IMR-90 (cell line): ENCODE measurements around the gene SIRT5. TPM values are rescaled to one million over a fixed set of nuclear protein-coding genes. Genes with fewer than 3 reads are reported as not detected.

Source experiments
- ATAC-seq: fragments of 200-7000 bp; cut with Tn5 transposase; 2 replicates; pipeline ENCODE4 v1.9.1; 2020; ENCODE audit warnings: low read depth, mild to moderate bottlenecking, moderate library complexity
- BruUV-seq: library from RNA; stranded (reverse); fragments of 400-500 nt; replicated peaks from 2 replicates; lab custom pipeline; 2021; lab: Mats Ljungman, UMichigan
- CTCF ChIA-PET: fragments of 300-600 bp; formaldehyde crosslinking; extraction: SDS; loops from one replicate; lab custom pipeline; 2021; ENCODE audit warnings: antibody characterized with exemption; lab: Yijun Ruan, JAX
- POLR2A ChIA-PET: fragments of 300-600 bp; sonication (Branson Sonifier 250); formaldehyde crosslinking; loops from one replicate; lab custom pipeline; 2022; ENCODE audit warnings: antibody characterized with exemption; ENCODE audit not compliant: unreplicated experiment; lab: Charles Lee
- DNase-seq: peaks from one replicate; pipeline ENCODE4 v3.0.0; 2013
- H2AFZ ChIP-seq: replicated peaks from 2 replicates; pipeline ENCODE3; 2013; ENCODE audit warnings: low read length, mild to moderate bottlenecking; ENCODE audit not compliant: poor library complexity
- H2AK5ac ChIP-seq: 2 replicates; pipeline ENCODE4 v1.6.1; 2013; ENCODE audit warnings: low read depth, low read length, inconsistent platforms
- H2AK9ac ChIP-seq: replicated peaks from 2 replicates; pipeline ENCODE3; 2013; ENCODE audit warnings: mild to moderate bottlenecking, low read depth, low read length, moderate library complexity; ENCODE audit not compliant: poor library complexity
- H2BK120ac ChIP-seq: 2 replicates; pipeline ENCODE4 v1.6.1; 2013; ENCODE audit warnings: low read depth, low read length, inconsistent platforms
- H2BK15ac ChIP-seq: 3 replicates; pipeline ENCODE4 v1.6.1; 2013; ENCODE audit warnings: low read depth, low read length, inconsistent platforms
- H2BK20ac ChIP-seq: 2 replicates; pipeline ENCODE4 v1.6.1; 2013; ENCODE audit warnings: low read depth, mild to moderate bottlenecking, inconsistent platforms, low read length, moderate library complexity
- H2BK5ac ChIP-seq: 2 replicates; pipeline ENCODE4 v1.6.1; 2013; ENCODE audit warnings: mild to moderate bottlenecking, low read depth, low read length, inconsistent platforms; ENCODE audit not compliant: poor library complexity, severe bottlenecking
- H3K14ac ChIP-seq: replicated peaks from 2 replicates; pipeline ENCODE4 v1.6.1; 2013; ENCODE audit warnings: low read depth, low read length, inconsistent platforms
- H3K18ac ChIP-seq: 2 replicates; pipeline ENCODE4 v1.6.1; 2013; ENCODE audit warnings: low read depth, low read length, control low read depth
- H3K23ac ChIP-seq: 2 replicates; pipeline ENCODE4 v1.6.1; 2013; ENCODE audit warnings: low read depth, low read length, inconsistent platforms
- H3K27ac ChIP-seq: 2 replicates; pipeline ENCODE4 v1.5.1; 2013; ENCODE audit warnings: mild to moderate bottlenecking, control low read depth, low read length; ENCODE audit not compliant: insufficient read depth
- H3K27me3 ChIP-seq: 2 replicates; pipeline ENCODE4 v1.6.1; 2013; ENCODE audit warnings: low read length; ENCODE audit not compliant: control insufficient read depth, insufficient read depth
- H3K36me3 ChIP-seq: 2 replicates; pipeline ENCODE4 v1.6.1; 2013; ENCODE audit warnings: low read length, mixed read lengths; ENCODE audit not compliant: control insufficient read depth, insufficient read depth
- H3K4ac ChIP-seq: 2 replicates; pipeline ENCODE4 v1.6.1; 2013; ENCODE audit warnings: low read depth, low read length, inconsistent platforms
- H3K4me1 ChIP-seq: 2 replicates; pipeline ENCODE4 v1.6.1; 2013; ENCODE audit warnings: low read length, mixed read lengths; ENCODE audit not compliant: control insufficient read depth, insufficient read depth
- H3K4me2 ChIP-seq: 2 replicates; pipeline ENCODE4 v1.6.1; 2013; ENCODE audit warnings: low read depth, mild to moderate bottlenecking, control low read depth, low read length, moderate library complexity
- H3K4me3 ChIP-seq: 2 replicates; pipeline ENCODE4 v1.5.1; 2013; ENCODE audit warnings: low read depth, mild to moderate bottlenecking, control low read depth, low read length, moderate library complexity; ENCODE audit not compliant: insufficient read depth
- H3K56ac ChIP-seq: 2 replicates; pipeline ENCODE4 v1.6.1; 2013; ENCODE audit warnings: low read length, inconsistent platforms; ENCODE audit not compliant: insufficient read depth; ENCODE audit errors: extremely low read depth
- H3K79me1 ChIP-seq, 2 experiments: 2 replicates each; pipeline ENCODE4 v1.6.1; 2013; ENCODE audit warnings: low read length in 2 of 2, inconsistent platforms in 1 of 2, low read depth in 1 of 2
- H3K9ac ChIP-seq: 2 replicates; pipeline ENCODE4 v1.6.1; 2013; ENCODE audit warnings: low read depth, low read length, control low read depth
- H3K9me1 ChIP-seq: 2 replicates; pipeline ENCODE4 v1.6.1; 2013; ENCODE audit warnings: low read length, inconsistent platforms; ENCODE audit not compliant: insufficient read depth
- H3K9me3 ChIP-seq: 2 replicates; pipeline ENCODE4 v1.6.1; 2013; ENCODE audit warnings: low read length; ENCODE audit not compliant: control insufficient read depth, insufficient read depth
- H4K20me1 ChIP-seq: 2 replicates; pipeline ENCODE4 v1.6.1; 2013; ENCODE audit warnings: low read length, inconsistent platforms; ENCODE audit not compliant: insufficient read depth
- H4K5ac ChIP-seq: 2 replicates; pipeline ENCODE4 v1.6.1; 2013; ENCODE audit warnings: mild to moderate bottlenecking, low read depth, low read length, control low read depth
- H4K8ac ChIP-seq, 2 experiments: 2 replicates each; pipeline ENCODE4 v1.6.1; 2013; ENCODE audit warnings: low read depth in 2 of 2, low read length in 2 of 2, control low read depth in 1 of 2, inconsistent platforms in 1 of 2
- H4K91ac ChIP-seq: 2 replicates; pipeline ENCODE4 v1.6.1; 2013; ENCODE audit warnings: low read depth, low read length, inconsistent platforms; ENCODE audit not compliant: insufficient read depth
- BHLHE40 ChIP-seq: fragments of 150-350 bp; IDR thresholded peaks from 2 replicates; pipeline ENCODE4 v1.6.1; 2016; ENCODE audit warnings: mild to moderate bottlenecking, low read depth, low read length
- CEBPB ChIP-seq: IDR thresholded peaks from 2 replicates; pipeline ENCODE4 v1.6.1; 2012; ENCODE audit warnings: low read depth, low read length, improper control_type of control experiment
- CTCF ChIP-seq: conservative IDR thresholded peaks from 2 replicates; pipeline ENCODE4 v1.5.1; 2012; ENCODE audit warnings: mild to moderate bottlenecking, low read depth, low read length, improper control_type of control experiment
- ELK1 ChIP-seq: fragments of 150-350 bp; IDR thresholded peaks from 2 replicates; pipeline ENCODE4 v1.6.1; 2016; ENCODE audit warnings: low read depth, mild to moderate bottlenecking, low read length, moderate library complexity, borderline replicate concordance
- MAFK ChIP-seq: IDR thresholded peaks from 2 replicates; pipeline ENCODE4 v1.6.1; 2012; ENCODE audit warnings: low read depth, low read length, improper control_type of control experiment
- MAZ ChIP-seq: IDR thresholded peaks from 2 replicates; pipeline ENCODE4 v1.6.1; 2012; ENCODE audit warnings: low read depth, mild to moderate bottlenecking, low read length, improper control_type of control experiment, moderate library complexity, borderline replicate concordance
- MXI1 ChIP-seq: IDR thresholded peaks from 2 replicates; pipeline ENCODE4 v1.6.1; 2012; ENCODE audit warnings: low read depth, mild to moderate bottlenecking, low read length, moderate library complexity, borderline replicate concordance
- NFE2L2 ChIP-seq: fragments of 150-350 bp; IDR thresholded peaks from 2 replicates; pipeline ENCODE4 v1.6.1; 2016; ENCODE audit warnings: low read depth, mild to moderate bottlenecking, low read length
- POLR2A ChIP-seq: IDR thresholded peaks from 2 replicates; pipeline ENCODE4 v1.6.1; 2012; ENCODE audit warnings: mild to moderate bottlenecking, low read depth, low read length
- RAD21 ChIP-seq: IDR thresholded peaks from 2 replicates; pipeline ENCODE4 v1.6.1; 2012; ENCODE audit warnings: low read length, improper control_type of control experiment
- RCOR1 ChIP-seq: IDR thresholded peaks from 2 replicates; pipeline ENCODE4 v1.6.1; 2012; ENCODE audit warnings: mild to moderate bottlenecking, low read length, improper control_type of control experiment; ENCODE audit not compliant: insufficient replicate concordance
- RFX5 ChIP-seq: IDR thresholded peaks from 2 replicates; pipeline ENCODE4 v1.8.0; 2012; ENCODE audit warnings: low read depth, mild to moderate bottlenecking, low read length, moderate library complexity
- SMC3 ChIP-seq: fragments of 150-350 bp; IDR thresholded peaks from 2 replicates; pipeline ENCODE4 v1.6.1; 2016; ENCODE audit warnings: low read depth, mild to moderate bottlenecking, antibody characterized with exemption, low read length, moderate library complexity
- USF2 ChIP-seq: fragments of 150-350 bp; IDR thresholded peaks from 2 replicates; pipeline ENCODE4 v1.6.1; 2017; ENCODE audit warnings: mild to moderate bottlenecking, antibody characterized with exemption, low read length, low read depth
- WGBS, 2 experiments: methylation state at CpG; one replicate each; pipeline versions ENCODE4 v1.1.5 to v1.1.7; 2013; ENCODE audit warnings: missing lambda C conversion rate in 2 of 2; ENCODE audit not compliant: insufficient read length in 1 of 2; ENCODE audit errors: extremely low coverage in 2 of 2; 5-methylcytosine and 5-hydroxymethylcytosine counted together
- dilution Hi-C: fragments of 300-500 bp; cut with HindIII; formaldehyde crosslinking; loops from one replicate; pipeline ENCODE4 v1.14.3; 2018; ENCODE audit warnings: low sequenced_read_pairs; ENCODE audit not compliant: unreplicated experiment
- in situ Hi-C: fragments of 300-500 bp; cut with MboI; formaldehyde crosslinking; loops from 3 replicates; pipeline ENCODE4 v1.14.3; 2019; ENCODE audit warnings: low sequenced_read_pairs, inconsistent platforms, mixed read lengths
- intact Hi-C: fragments of 100-400 bp; cut with micrococcal nuclease; formaldehyde crosslinking; loops from 2 replicates; pipeline ENCODE4 v1.10.0; 2022
- polyA plus RNA-seq, 3 experiments: library from polyadenylated mRNA; depleted of rRNA; stranded (reverse); fragments of >200 nt; gene quantifications; 2 replicates each; pipeline ENCODE4 v1.2.3, GENCODE V29; 2012; ENCODE audit warnings: low replicate concordance in 1 of 3
- total RNA-seq: library from RNA; depleted of rRNA; stranded (reverse); fragments of >200 nt; gene quantifications from 2 replicates; pipeline ENCODE4 v1.2.3, GENCODE V29; 2012

The SIRT5 gene
- total and polyA plus RNA-seq, 2 of the 4 experiments (the other 2 are of a cell fraction): 4.7 to 5.2 TPM

- Histone ChIP-seq H3K4me2 (no peak overlapping the region), H3K9me3 (no peaks in the 10 kb centered on the region), H4K5ac (no peak overlapping the region), H3K18ac (no peak overlapping the region), H4K20me1 (peaks cover 9% of the 10 kb centered on the region; the same call in 1 of the 2 replicates), H2AK5ac (peak overlapping the region; percentile 60; the same call in 1 of the 2 replicates), H2BK15ac (no peak overlapping the region), H2BK5ac (no peak overlapping the region), H3K4me3 (no peak overlapping the region), H3K14ac (no peak overlapping the region), H3K23ac (0 out of 2 replicates have a peak overlapping the region, but pooled peaks have one; percentile 4), H2BK120ac (no peak overlapping the region), H3K9ac (no peak overlapping the region), H3K4me1 (peaks cover 5% of the 10 kb centered on the region; the same call in 1 of the 2 replicates), H3K27ac (no peak overlapping the region), H4K8ac (no peak overlapping the region), H2AK9ac (no peak overlapping the region), H3K56ac (no peak overlapping the region), H2AFZ (no peak overlapping the region), H4K91ac (no peak overlapping the region), H3K9me1 (0 out of 2 replicates have a peak, but pooled peaks cover 5% of the 10 kb centered on the region), H3K79me1 (peaks cover 15 to 32% of the 10 kb centered on the region in 2 experiments), H3K4ac (no peak overlapping the region), H2BK20ac (no peak overlapping the region), H3K36me3 (peaks cover 4% of the 10 kb centered on the region), H3K27me3 (no peaks in the 10 kb centered on the region)
- ChIA-PET CTCF (no interaction called here), POLR2A (no interaction called here)
- DNase-seq (no peak), ATAC-seq (no peak)
- intact Hi-C loops: no loop called here
- in situ Hi-C loops: no loop called here
- dilution Hi-C loops: no loop called here
- BruUV-seq: no TSS peak
- WGBS, 2 experiments: no CpG with 5 or more reads among the region's 3 CpGs
- TF ChIP-seq MXI1 (no peak), RFX5 (no peak), RCOR1 (no peak), CTCF (no peak), USF2 (no peak), ELK1 (no peak), BHLHE40 (no peak), SMC3 (no peak), RAD21 (no peak), NFE2L2 (no peak), CEBPB (no peak), POLR2A (no peak), MAFK (no peak), MAZ (no peak)
Measured at GRCh38 chr6:13613029-13613594, 38.7 kb downstream of the SIRT5 start.
